Fibroblast of upper back skin (primary cell): ENCODE measurements around the gene COL18A1.
"Not testable (repeated sequence)": the region's sequence is repeated elsewhere in the genome, so short reads cannot be mapped to it uniquely, and the experiment has no call there.

ENCODE experiments used
- DNase-seq: peaks from one replicate; pipeline ENCODE4 v3.0.0-alpha.2; 2013

Gene COL18A1

DNA sequence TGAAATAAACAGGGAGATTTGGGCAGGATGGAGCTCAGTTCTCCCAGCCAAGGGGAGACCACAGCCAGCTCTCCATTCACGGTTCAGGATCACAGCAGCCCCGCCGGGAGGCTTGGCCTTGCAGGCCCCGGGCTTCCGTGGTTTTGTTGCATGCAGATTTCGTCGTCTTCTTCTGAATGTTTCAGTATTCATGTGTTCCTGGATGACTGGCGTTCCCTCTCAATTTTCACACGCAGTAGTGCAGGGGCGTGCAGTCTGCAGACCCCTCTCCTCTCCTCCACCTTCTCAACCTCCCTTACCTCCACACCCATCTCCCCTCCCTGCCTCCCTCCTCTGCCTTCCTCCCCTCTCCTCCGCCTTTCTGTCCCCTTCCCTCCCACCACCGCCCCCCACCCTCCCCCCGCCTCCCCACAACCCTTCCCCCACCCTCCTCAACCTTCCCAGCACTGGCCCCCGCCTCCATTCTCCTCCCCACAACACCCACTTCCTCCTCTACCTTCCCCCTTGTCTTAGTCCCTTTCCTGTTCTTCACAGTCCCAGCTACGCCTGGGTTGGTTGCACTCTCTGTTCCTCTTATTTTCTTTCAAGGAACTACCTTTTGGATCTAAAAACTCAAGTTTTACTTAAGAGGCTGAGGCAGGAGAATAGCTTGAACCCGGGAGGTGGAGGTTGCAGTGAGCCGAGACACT lies 145.7 kb downstream of the COL18A1 start:
- DNase-seq = peak; percentile 41

GRCh38 chr21:45551316-45551715 lies 146.4 kb downstream of the COL18A1 start:
- DNase-seq = peak; percentile 37

DNA sequence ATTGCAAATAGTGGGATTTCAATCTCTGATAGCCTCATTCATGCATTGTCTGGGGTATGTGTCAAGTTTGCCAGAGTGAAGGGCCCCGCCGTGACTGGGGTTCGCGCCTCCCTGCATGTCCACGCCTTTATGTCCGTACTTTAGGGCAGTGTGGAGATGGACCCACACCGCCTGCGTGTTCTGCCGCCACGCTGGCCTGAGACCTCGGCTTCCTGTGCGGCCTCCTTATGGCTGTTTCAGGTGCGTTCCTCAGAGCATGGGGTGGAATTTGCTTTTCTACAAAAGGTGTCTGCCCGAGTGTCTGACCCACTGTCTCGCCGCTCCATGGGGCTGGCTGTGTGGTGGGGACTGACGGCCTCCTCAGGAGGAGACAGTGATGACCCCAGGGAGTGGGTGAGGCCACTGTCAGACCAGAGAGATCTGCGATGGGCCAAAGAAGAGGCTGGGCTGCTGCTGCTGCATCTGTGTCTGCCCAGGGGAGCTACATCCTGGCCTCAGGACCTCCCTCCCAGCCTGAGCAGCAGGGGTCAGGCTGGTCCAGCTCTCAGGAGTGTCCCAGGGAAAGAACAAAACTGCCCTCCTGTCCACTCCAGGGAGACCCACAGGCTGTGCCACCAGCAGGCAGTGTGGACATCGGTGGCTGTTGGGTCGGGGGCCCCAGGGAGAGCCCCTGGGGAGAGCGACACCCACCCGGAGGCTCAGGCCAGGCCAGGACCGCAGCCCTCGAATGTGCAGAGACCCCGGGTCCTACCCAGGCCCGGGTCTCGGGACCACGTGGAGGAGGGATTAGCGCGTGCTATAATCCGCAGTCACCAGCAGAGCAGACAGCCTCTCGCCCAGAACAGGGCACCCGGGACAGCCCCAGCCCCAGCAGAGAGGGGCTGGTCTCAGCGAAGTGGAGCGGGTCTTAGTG lies 147.1 kb downstream of the COL18A1 start:
- DNase-seq = no peak

- DNase-seq = no peak
These were observed 147.9 kb downstream of the COL18A1 start for GRCh38 chr21:45552696-45553391.

GRCh38 chr21:45554477-45555175 lies 149.7 kb downstream of the COL18A1 start:
- peak; percentile 70 for DNase-seq

- no peak for DNase-seq
These were observed 150.2 kb downstream of the COL18A1 start for GRCh38 chr21:45555251-45555556.

- peak; percentile 82 for DNase-seq
These were observed 150.8 kb downstream of the COL18A1 start for GRCh38 chr21:45555557-45556301.

GRCh38 chr21:45556302-45556644 lies 151.3 kb downstream of the COL18A1 start:
- DNase-seq = no peak

GRCh38 chr21:45556645-45557615 lies 152.0 kb downstream of the COL18A1 start:
- no peak for DNase-seq

GRCh38 chr21:45557616-45558043 lies 152.7 kb downstream of the COL18A1 start:
- no peak for DNase-seq

DNA sequence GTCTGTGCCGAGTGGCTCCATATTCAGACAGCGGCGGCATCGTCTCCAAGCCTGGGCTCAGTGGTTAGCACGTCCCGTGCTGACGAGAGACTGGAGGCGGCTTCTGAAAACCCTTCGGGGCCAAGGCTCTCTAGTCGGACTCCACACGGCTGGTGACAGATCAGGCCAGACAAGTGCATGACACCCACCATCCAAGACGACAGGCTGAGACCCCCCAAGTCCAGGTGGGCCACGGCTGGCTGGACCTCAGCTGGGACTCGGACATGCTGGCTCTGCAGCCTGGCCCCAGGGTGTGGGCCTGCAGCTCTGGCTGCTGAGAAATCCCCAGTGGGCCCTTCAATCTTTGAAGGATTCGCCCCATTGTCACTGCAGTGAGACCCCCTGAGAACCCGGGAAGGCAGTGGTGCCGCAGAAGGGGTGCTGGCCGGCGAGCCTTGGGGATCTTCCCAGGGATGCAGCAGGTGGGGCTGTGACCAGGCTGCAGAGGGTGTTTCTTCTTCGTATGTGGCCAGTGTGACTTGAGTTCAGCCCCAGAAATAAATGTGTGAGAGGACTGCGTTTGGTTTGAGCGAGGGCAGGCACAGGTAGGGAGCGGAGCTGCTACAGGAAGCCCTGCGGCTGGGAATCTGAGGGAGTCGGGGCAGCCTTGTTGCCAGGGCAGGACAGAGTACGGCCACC lies 153.2 kb downstream of the COL18A1 start:
- DNase-seq = no peak

GRCh38 chr21:45559216-45560105 lies 154.5 kb downstream of the COL18A1 start:
- DNase-seq = no peak

DNA sequence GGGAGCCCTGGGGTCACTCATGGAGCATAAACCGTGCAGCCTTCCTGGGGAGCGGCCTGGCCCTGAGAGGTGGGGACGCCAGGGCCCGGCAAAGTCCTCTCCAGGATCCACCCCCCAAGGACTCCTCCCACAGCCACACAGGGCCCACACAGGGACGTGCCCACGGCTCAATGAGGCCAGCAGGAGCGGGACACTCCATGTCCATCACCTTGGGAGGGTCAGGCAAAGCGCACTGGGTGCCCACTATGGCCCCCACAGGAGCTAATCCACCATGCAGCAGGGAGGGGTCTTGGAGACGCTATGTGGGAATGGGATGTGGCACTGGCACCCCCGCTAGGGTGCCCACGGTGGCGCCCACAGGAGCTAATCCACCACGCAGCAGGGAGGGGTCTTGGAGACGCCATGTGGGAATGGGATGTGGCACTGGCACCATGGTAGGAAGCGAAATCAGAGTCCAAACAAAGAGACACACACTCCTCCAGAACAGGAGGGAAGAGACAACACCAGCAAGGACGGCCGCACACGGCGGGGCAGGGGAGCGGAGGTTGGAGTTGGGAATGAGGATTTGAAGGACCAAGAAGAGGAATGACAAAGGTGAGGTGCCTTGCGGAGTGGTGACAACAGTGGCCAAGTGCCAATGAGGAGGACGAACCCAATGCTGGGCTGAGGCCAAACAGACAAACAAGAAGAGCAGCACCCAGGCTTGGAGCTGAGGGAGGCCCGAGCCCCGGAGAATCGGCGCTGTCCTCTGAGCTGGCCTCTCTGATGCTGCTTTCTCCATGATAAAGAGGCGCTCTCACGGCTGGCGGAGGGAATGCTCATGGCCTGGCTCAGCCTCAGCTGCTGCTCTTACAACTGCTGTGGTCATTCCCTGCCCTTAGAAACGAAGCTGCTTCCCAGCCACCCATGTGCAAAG lies 155.4 kb downstream of the COL18A1 start:
- DNase-seq = no peak

DNA sequence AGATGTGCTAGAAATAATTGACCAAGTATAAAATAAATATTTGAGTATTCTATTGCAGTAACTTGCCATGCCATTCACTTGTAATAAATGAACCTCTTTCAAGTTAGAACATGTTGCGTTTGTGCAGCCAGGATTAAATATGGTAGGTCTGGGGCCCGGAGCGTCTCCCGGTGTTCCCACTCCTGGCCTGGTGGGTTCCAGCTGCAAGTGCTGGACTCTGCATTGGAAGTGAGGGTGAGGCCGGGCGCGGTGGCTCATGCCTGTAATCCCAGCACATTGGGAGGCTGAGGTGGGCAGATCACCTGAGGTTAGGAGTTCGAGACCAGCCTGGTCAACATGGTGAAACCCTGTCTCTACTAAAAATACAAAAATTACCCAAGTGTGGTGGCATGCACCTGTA lies 156.3 kb downstream of the COL18A1 start:
- not testable (repeated sequence) for DNase-seq

- no peak for DNase-seq
These were observed 157.4 kb downstream of the COL18A1 start for GRCh38 chr21:45562402-45562801.

GRCh38 chr21:45562965-45563364 lies 158.0 kb downstream of the COL18A1 start:
- peak; percentile 17 for DNase-seq
